Umbilical cord (tissue), 2 donors: ENCODE results near the gene PRTN3. TPM values are rescaled to one million over a fixed set of nuclear protein-coding genes. Genes with fewer than 3 reads are reported as not detected.
"Not testable (repeated sequence)": the region's sequence is repeated elsewhere in the genome, so short reads cannot be mapped to it uniquely, and the experiment has no call there.

Experiments
- DNase-seq: peaks from one replicate; pipeline ENCODE4 v3.0.0-alpha.2; 2015; ENCODE audit warnings: low spot score
- total RNA-seq: library from RNA; depleted of rRNA; stranded (reverse); fragments of >200 nt; gene quantifications from one replicate; pipeline ENCODE4 v1.2.3, GENCODE V29; 2014; ENCODE audit warnings: low replicate concordance; ENCODE audit not compliant: insufficient read depth

Gene PRTN3
- total RNA-seq, 1 donor from 2014 or later, result not detected

DNA sequence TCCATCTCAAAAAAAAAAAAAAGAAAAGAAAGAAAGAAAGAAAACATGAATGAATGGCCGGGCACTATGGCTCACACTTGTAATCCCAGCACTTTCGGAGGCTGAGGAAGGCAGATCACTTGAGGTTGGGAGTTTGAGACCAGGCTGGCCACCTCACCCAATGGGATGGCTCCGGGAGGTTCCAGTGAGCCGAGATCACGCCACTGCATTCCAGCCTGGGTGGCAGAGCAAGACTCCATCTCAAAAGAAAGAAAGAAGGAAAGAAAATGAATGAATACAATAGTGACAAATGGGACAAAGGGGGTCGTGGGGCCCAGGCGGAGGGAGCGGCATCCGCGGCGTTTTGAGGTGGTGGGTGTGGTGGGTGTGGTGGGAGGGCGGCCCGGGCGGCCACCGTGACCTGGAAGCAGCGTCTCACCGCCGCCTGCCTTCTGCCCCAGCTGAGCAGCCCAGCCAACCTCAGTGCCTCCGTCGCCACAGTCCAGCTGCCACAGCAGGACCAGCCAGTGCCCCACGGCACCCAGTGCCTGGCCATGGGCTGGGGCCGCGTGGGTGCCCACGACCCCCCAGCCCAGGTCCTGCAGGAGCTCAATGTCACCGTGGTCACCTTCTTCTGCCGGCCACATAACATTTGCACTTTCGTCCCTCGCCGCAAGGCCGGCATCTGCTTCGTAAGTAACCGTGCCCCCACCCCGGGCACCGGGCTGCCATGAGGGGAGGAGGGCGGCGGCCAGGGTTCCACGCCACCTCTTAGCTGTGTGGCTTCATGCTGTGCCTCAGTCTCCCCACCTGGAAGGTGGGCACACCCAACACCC, 5.1 kb downstream of the PRTN3 start:
- DNase-seq, result no peak

DNA sequence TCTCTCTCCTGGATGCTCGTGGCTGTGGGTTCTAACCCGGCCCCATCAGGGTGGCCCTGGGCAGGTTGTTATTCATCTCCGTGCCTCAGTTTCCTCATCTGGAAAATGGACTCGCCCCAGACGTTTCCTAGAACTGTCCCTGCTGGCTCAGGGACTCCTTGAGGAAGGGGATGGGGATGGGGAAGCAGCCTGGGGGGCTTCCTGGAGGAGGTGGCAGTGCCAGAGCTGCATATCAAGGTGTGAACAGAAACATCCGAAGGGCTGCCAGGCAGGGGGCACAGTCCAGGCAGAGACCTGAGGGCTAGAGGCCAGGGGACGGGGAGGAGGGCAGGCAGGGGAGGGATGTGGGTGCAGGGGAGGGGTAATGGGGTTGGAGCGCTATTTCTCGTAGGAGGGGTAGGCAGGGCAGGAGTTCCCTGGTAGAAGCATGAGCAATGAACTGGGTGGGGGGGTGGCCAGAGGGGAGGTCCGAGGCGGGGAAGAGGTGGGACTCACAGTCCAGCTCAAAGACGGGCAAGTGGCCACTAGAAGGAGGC, 7.7 kb downstream of the PRTN3 start:
- DNase-seq, result no peak

DNA sequence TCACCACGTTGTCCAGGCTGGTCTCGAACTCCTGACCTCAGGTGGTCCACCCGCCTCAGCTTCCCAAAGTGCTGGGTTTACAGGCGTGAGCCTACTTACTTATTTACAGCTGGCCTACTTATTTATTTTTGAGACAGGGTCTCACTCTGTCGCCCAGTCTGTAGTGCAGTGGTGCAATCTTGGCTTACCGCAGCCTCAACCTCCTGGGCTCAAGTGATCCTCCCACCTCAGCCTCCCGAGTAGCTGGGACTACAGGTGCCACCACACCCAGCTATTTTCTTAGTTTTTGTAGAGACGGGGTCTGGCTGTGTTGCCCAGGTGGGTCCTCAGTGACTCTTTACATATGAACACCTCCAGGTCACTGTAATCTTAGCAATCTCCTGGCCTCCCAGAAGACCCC, 8.4 kb downstream of the PRTN3 start:
- DNase-seq, result not testable (repeated sequence)

DNA sequence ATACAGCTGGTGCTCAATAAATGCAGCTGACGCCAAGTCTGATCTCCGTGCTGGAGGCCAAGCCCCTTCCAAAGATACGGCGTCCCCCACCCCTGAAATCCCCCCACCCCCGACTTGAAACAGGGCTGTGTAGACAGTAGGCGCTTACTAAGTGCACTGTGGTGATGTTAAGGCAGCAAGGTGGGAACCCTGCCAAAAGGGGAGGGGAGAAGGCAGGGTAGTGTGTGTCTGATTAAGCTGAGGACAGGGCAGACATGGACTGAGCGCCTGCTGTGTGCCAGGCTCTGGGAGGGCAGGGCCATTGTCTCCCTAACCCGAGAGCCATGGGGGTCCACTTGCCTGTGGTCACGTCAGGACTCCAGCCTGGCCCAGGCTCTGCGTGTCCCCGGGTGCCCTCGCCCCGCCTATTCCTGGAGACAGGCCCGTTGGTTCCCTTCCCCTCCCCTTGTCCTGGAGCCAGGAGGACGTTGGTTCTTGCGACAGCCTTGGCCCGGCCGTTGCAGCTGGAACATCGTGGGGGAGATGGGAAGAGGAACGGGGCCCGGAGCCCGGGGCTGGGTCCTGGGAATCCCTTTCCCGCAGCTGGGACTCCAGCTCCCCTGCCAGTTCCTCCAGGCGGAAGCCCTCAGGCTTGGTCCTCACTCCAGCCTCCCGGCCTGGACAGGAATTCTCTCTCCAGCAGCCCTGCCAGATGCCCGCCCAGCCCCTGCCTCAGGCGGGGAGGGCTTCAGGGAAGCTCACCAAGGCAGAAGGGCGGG, 9.6 kb downstream of the PRTN3 start:
- DNase-seq, result peak; percentile 89

DNA sequence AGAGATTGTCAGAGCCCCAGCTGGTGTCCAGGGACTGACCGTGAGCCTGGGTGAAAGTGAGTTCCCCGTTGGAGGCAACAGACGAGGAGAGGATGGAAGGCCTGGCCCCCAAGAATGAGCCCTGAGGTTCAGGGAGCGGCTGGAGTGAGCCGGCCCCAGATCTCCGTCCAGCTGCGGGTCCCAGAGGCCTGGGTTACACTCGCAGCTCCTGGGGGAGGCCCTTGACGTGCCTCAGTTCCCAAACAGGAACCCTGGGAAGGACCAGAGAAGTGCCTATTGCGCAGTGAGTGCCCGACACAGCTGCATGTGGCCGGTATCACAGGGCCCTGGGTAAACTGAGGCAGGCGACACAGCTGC, 10.2 kb downstream of the PRTN3 start:
- DNase-seq, result no peak

DNA sequence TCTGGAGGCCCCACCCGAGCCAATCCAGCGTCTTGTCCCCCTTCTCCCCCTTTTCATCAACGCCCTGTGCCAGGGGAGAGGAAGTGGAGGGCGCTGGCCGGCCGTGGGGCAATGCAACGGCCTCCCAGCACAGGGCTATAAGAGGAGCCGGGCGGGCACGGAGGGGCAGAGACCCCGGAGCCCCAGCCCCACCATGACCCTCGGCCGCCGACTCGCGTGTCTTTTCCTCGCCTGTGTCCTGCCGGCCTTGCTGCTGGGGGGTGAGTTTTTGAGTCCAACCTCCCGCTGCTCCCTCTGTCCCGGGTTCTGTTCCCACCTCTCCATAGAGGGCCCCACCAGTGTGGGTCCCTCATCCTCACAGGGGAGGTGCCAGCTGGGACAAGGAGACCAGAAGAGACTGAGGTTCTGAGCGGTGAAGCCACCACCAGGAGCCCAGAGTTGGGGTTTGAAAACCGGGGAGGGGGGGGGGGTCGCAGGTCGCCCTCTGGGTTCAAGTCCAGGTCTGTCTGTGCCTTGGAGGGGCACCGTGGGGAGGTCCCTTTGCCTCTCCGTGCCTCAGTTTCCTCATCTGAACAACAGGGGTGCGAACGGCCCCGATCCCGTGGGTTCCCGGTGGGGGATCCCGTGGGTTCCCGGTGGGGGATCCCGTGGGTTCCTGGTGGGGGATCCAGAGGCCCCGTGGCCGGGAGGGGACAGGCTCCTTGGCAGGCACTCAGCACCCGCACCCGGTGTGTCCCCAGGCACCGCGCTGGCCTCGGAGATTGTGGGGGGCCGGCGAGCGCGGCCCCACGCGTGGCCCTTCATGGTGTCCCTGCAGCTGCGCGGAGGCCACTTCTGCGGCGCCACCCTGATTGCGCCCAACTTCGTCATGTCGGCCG, 11.6 kb downstream of the PRTN3 start, which contains the start of gene ELANE:
ELANE (plus strand) TSS at position 168 of the 878 bp plus-strand sequence; CDS start at position 194, 26 bp downstream.
- DNase-seq, result no peak

DNA sequence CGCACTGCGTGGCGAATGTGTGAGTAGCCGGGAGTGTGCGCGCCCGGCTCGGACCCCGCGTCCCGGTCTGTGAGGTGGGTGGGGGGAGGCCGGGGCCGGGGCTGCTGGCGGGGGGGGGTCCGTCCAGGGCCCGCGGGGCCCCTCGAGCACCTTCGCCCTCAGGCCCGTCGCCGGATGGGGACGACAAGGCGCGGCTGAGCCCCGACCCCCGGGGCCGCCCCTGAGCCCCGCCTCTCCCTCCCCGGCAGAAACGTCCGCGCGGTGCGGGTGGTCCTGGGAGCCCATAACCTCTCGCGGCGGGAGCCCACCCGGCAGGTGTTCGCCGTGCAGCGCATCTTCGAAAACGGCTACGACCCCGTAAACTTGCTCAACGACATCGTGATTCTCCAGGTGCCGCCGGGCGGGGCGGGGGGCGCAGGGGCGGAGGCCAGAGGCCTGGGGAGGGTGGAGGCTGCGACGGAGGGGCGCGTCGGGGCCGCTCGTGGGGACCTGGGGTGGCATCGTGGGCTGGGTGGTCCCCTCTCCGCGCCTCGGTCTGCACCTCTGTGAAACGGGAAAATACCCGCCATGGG, 12.3 kb downstream of the PRTN3 start:
- no peak for DNase-seq

DNA sequence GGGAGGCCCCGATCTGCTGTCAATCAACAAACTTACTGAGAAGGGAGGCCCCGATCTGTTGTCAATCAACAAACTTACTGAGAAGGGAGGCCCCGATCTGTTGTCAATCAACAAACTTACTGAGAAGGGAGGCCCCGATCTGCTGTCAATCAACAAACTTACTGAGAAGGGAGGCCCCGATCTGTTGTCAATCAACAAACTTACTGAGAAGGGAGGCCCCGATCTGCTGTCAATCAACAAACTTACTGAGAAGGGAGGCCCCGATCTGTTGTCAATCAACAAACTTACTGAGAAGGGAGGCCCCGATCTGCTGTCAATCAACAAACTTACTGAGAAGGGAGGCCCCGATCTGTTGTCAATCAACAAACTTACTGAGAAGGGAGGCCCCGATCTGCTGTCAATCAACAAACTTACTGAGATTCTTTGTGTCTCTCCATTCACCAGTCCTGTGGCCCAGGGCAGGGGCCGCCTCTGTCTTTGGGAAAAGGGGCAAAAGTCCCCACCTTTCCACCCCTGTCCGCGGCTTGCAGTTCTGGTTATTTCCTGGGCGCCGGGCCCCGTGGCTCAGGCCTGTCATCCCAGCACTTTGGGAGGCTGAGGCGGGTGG, 12.9 kb downstream of the PRTN3 start:
- not testable (repeated sequence) for DNase-seq

DNA sequence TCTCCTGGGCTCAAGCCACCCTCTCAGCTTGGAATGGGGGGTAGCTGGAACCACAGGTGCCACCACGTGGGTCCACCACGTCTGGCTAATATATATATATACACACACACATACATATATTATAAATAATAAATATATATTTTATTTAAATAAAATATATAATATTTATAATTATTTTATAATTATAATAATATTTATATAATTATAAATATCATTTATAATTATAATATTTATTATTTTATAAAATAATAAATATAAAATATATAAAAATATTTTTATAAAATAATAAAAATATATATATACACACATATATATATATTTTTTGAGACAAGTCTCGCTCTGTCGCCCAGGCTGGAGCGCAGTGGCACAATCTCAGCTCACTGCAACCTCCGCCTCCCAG, 13.8 kb downstream of the PRTN3 start:
- DNase-seq, result no peak

DNA sequence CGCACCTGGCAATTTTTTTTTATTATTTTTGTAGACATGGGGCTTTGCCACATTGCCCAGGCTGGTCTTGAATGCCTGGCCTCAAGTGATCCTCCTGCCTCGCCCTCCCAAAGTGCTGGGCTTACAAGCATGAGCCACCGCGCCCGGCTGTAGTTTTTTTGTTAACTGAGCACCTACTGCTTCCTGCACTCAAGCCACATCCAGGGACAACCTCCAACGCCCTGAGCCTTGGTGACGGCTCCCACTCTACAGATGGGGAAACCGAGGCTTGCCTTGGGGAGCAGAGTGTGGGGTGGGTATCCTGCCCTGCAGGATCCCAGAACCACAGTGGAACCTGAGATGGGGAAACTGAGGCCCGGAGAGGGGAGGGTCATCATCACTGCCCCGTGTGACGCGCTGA, 14.3 kb downstream of the PRTN3 start:
- DNase-seq, result no peak

DNA sequence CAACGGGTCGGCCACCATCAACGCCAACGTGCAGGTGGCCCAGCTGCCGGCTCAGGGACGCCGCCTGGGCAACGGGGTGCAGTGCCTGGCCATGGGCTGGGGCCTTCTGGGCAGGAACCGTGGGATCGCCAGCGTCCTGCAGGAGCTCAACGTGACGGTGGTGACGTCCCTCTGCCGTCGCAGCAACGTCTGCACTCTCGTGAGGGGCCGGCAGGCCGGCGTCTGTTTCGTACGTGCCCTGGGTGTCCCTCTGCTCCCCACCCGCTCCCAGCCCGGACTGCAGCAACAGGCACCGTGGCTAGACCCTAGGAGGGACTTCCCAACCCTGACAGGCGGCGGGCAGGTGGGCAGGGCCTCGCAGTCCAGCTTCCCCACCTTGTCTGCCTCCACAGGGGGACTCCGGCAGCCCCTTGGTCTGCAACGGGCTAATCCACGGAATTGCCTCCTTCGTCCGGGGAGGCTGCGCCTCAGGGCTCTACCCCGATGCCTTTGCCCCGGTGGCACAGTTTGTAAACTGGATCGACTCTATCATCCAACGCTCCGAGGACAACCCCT, 14.8 kb downstream of the PRTN3 start:
- no peak for DNase-seq

DNA sequence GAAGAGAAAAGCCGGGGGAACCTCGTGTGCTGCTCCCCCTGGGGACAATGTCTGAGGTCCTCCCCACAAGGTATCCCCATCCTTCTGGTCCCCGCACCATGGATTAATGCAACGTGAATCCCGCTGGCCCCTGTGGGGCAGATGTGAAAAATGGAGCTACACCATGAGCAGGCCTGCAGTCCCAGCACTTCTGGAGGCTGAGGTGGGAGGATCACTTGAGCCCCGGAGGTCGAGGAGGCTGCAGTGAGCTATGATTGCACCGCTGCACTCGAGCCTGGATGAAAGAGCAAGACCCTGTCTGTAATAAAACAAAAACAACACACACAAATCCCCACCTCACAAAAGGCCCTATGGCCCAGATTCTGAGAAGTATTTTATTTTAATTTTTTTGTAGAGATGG, 17.5 kb downstream of the PRTN3 start:
- no peak for DNase-seq

DNA sequence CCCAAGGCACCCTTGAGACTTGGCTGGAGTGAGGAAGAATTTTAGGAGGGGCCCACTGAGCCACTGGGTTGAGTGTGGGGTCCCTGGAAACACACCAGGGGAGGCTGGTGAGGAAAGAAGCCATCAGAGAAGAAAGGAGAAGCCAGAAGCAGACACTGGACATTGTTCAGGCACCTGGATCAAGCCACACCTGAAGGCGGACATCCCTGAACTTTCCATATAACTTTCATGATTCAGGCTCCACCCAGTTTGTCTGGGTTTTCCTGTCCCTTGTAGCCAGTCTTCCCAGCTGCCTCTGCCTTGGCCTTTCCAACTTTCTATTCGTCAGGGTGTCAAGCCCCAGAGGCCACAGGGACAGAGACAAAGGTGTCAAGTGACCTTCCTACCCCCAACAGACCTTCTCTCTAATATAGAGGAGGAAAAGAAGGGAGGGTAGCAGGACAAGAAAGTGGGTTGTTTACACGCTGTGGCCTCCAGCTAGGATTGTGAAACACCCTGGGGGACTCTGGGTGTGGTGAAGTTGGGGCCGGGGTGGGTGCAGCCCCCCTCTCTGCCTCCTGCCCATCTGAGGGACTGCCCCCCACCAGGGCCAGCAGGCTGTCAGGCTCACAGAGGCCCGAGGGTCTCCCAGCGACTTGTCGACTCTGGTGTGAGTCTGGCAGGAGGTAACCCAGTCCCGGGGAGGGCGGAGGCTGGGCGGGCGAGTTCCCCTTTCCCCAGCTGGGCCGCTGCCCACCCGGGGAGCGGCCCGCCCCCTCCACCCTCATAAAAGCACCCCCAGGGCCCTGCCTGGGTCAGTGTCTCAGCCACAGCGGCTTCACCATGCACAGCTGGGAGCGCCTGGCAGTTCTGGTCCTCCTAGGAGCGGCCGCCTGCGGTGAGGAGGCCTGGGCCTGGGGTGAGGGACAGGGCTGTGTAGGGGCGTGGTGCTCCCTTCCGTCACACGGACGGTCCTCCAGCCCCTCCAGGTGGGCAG, 18.4 kb downstream of the PRTN3 start, which contains the start of gene CFD:
CFD (plus strand) TSS at position 797 of the 976 bp plus-strand sequence; CDS start at position 823, 26 bp downstream.
- DNase-seq, result peak; percentile 33

DNA sequence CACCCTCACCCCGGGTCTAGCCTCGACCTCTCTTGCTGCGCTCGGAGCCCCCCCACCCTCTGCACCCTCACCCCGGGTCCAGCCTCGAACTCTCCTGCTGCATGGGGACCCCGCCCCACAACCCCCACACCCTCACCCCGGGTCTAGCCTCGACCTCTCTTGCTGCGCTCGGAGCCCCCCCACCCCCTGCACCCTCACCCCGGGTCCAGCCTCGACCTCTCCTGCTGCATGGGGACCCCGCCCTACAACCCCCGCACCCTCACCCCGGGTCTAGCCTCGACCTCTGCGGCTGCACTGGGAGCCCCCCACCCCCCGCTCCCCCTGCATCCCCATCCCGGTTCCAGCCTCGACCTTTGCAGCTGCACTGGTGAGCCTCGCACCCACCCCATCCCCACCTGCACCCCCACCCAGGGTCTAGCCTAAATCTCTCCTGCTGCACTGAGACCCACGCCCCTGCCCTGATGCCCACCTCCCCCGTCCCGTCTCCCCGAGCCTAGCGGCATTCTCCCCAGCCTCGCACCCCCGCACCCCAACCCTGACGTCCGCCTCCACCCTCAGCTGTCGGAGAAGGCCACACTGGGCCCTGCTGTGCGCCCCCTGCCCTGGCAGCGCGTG, 20.4 kb downstream of the PRTN3 start:
- DNase-seq, result no peak

DNA sequence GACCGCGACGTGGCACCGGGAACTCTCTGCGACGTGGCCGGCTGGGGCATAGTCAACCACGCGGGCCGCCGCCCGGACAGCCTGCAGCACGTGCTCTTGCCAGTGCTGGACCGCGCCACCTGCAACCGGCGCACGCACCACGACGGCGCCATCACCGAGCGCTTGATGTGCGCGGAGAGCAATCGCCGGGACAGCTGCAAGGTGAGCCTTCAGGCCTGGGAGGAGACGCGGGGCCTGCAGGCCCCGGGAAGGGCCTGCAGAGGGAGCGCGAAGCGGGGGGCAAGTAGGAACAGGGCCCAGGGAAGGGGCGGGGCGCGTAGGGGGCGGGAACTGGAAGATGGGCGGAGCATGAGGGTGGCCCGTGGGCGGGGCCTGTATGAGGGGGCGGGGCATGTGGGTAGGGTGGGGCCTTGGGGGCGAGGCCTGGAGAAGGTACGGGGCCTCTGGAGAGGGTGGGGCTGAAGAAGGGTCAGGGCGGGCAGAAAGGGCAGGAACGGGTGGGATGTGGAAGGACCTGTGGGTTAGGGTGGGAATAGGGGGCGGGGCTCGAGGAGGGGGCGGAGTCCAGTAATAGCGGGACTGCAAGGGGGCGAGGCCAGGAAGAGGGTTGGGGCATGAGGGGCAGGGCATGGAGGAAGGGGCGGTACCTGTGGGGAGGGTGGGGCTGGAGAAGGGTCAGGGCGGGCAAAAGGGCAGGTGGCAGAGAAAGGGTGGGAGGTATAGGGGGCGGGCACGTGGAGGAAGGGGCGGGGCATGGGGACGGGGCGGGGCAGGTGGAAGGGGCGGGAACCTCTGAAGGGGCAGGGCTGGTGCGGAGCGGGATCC, 21.2 kb downstream of the PRTN3 start:
- DNase-seq, result no peak

DNA sequence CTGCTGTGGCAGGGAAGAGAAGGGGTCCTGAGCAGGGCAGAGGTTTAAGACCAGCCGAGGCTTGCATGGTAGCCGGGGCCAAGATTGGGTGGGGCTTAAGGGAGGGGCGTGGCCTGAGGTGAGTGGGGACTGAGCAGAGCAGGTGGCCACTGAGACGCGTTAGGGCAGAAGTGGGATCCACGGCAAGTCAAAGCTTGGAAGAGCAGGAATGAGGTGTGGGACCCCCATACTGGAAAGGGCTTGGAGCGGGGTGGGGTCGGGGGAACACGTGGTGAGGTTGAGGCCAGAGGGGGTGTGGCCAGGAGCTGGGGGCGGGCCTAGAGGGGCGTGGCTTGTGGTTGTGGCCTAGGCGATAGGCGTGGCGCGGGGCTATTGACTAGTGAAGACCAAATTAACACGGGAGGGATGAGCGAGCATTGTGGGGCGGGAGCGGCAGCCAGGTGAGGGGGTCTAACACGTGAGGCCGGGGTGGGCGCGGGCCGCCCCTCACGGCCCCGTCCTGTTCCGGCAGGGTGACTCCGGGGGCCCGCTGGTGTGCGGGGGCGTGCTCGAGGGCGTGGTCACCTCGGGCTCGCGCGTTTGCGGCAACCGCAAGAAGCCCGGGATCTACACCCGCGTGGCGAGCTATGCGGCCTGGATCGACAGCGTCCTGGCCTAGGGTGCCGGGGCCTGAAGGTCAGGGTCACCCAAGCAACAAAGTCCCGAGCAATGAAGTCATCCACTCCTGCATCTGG, 21.9 kb downstream of the PRTN3 start:
- DNase-seq, result no peak

DNA sequence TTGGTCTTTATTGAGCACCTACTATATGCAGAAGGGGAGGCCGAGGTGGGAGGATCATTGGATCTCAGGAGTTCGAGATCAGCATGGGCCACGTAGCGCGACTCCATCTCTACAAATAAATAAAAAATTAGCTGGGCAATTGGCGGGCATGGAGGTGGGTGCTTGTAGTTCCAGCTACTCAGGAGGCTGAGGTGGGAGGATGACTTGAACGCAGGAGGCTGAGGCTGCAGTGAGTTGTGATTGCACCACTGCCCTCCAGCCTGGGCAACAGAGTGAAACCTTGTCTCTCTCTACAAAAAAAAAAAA, 22.5 kb downstream of the PRTN3 start:
- DNase-seq, result no peak
